Kidney (tissue), 14 donors: ENCODE results near the gene CLTCL1. TPM values are rescaled to one million over a fixed set of nuclear protein-coding genes. Genes with fewer than 3 reads are reported as not detected.

Source experiments
- DNase-seq, 5 donors: peaks; one replicate each; pipeline ENCODE4 v3.0.0-alpha.2; 2013 to 2020
- FAIRE-seq: peaks from 2 replicates; lab custom pipeline; 2012; peaks lifted over from hg19 to GRCh38; lab: Jason Lieb, UNC
- H3K27ac ChIP-seq, 2 donors: one replicate each; pipeline ENCODE4 v1.7.0; 2013; ENCODE audit warnings: low read depth in 2 of 2, low read length in 2 of 2, inconsistent platforms in 1 of 2
- H3K27me3 ChIP-seq: one replicate; pipeline ENCODE4 v1.7.1; 2013; ENCODE audit warnings: low read length, inconsistent platforms; ENCODE audit not compliant: control insufficient read depth, insufficient read depth
- H3K36me3 ChIP-seq, 3 donors: one replicate each; pipeline versions ENCODE4 v1.7.0 to v1.7.1; 2013; ENCODE audit warnings: low read length in 3 of 3, control low read depth in 1 of 3, inconsistent platforms in 1 of 3; ENCODE audit not compliant: insufficient read depth in 3 of 3, control insufficient read depth in 2 of 3
- H3K4me1 ChIP-seq, 3 donors: one replicate each; pipeline versions ENCODE4 v1.7.0 to v1.7.1; 2013; ENCODE audit warnings: low read length in 3 of 3, inconsistent platforms in 1 of 3, low read depth in 1 of 3; ENCODE audit not compliant: control insufficient read depth in 2 of 3, insufficient read depth in 2 of 3
- H3K4me3 ChIP-seq, 3 donors: one replicate each; pipeline versions ENCODE4 v1.7.0 to v1.8.1; 2013; ENCODE audit warnings: low read length in 3 of 3, control low read depth in 1 of 3, inconsistent platforms in 1 of 3
- H3K9ac ChIP-seq, 3 donors: one replicate each; pipeline versions ENCODE4 v1.7.0 to v1.7.1; 2013; ENCODE audit warnings: low read length in 3 of 3, control low read depth in 1 of 3, inconsistent platforms in 1 of 3
- H3K9me3 ChIP-seq, 3 donors: one replicate each; pipeline versions ENCODE4 v1.7.0 to v1.7.1; 2013; ENCODE audit warnings: low read length in 3 of 3, control low read depth in 1 of 3, inconsistent platforms in 1 of 3; ENCODE audit not compliant: control insufficient read depth in 2 of 3, insufficient read depth in 1 of 3
- CTCF ChIP-seq: IDR thresholded peaks from 3 replicates; pipeline ENCODE4 v1.5.1; 2012; ENCODE audit warnings: mild to moderate bottlenecking, moderate library complexity, borderline replicate concordance; ENCODE audit not compliant: insufficient read depth; ENCODE audit errors: extremely low read depth
- intact Hi-C: fragments of 100-400 bp; cut with DNase I; formaldehyde crosslinking; loops from one replicate; pipeline ENCODE4 v1.11.1; 2022
- polyA plus RNA-seq: library from polyadenylated mRNA; stranded (reverse); fragments of 350-450 nt; fragmentation: Illumina TruSeq; extraction: RNeasy Lipid Tissue Mini Kit (QIAGEN cat#74804); gene quantifications from one replicate; pipeline ENCODE4 v1.2.3, GENCODE V29; 2014; ENCODE audit warnings: low read depth, low replicate concordance; ENCODE audit not compliant: insufficient read depth
- total RNA-seq: library from RNA; stranded (reverse); fragmentation: NEBNext Ultra II Directional; extraction: Animal tissue kit (Norgen Biotek cat#: 25700); gene quantifications from one replicate; pipeline ENCODE4 v1.2.1, GENCODE V29; 2021
- donor health status: control.
- donor health status: control.
- donor health status: control.
- donor health status: control.
- donor health status: control.
- donor health status: DM: yes; HTN: yes; CAD: no.
- donor health status: Normal renal cell carcinoma (clear cell type).

CLTCL1 gene
- total and polyA plus RNA-seq, 2 donors from 2014 or later, result 4.0 to 6.3 TPM

- DNase-seq (no peak), FAIRE-seq (no peak)
- H3K4me3 ChIP-seq, result no peak overlapping the region
- peaks cover 0 to 15% (median 0%) of the 10 kb centered on the region in 3 donors for H3K4me1 ChIP-seq
- TF ChIP-seq CTCF, result no peak
- H3K27ac ChIP-seq, result no peak overlapping the region
- H3K9ac ChIP-seq, result no peak overlapping the region
- no peaks in the 10 kb centered on the region for H3K9me3 ChIP-seq
- no peaks in the 10 kb centered on the region for H3K27me3 ChIP-seq
- no peaks in the 10 kb centered on the region for H3K36me3 ChIP-seq
- intact Hi-C loops, result no loop called here
Measured at GRCh38 chr22:19180740-19181410, 110.6 kb downstream of the CLTCL1 start.

- H3K36me3 ChIP-seq, result no peaks in the 10 kb centered on the region
- no peak overlapping the region for H3K9ac ChIP-seq
- FAIRE-seq (no peak), DNase-seq (no peak)
- H3K9me3 ChIP-seq, result no peaks in the 10 kb centered on the region
- intact Hi-C loops, result no loop called here
- H3K27ac ChIP-seq, result no peak overlapping the region
- H3K4me3 ChIP-seq, result no peak overlapping the region
- TF ChIP-seq CTCF, result no peak
- no peaks in the 10 kb centered on the region for H3K27me3 ChIP-seq
- peaks cover 0 to 22% (median 0%) of the 10 kb centered on the region in 3 donors for H3K4me1 ChIP-seq
Measured at GRCh38 chr22:19180234-19180633, 111.3 kb downstream of the CLTCL1 start.

GRCh38 chr22:19179497-19180048 is 111.9 kb downstream of the CLTCL1 start:
- intact Hi-C loops, result no loop called here
- Histone ChIP-seq H3K9me3 (no peaks in the 10 kb centered on the region), H3K27ac (peak overlapping the region; percentile 25 to 72), H3K36me3 (no peaks in the 10 kb centered on the region), H3K27me3 (no peaks in the 10 kb centered on the region), H3K4me3 (peak overlapping the region; percentile 25 to 73 (median 34)), H3K4me1 (peaks cover 0 to 28% (median 6%) of the 10 kb centered on the region in 3 donors), H3K9ac (peak overlapping the region in 1 of 3 donors; percentile 62)
- FAIRE-seq (no peak), DNase-seq (peak; percentile 87 to 92 (median 90))
- peak; percentile 62 for TF ChIP-seq CTCF
